Measurements from ENCODE around the gene ARF3. TPM values are rescaled to one million over a fixed set of nuclear protein-coding genes. Genes with fewer than 3 reads are reported as not detected.
A peak's percentile ranks its signal among the peaks of the same experiment; 100 is the strongest.

ARF3 gene
- total and polyA plus RNA-seq, 2 of the 13 experiments (the other 11 are each of a cell fraction or from before 2014, with no cell fraction given) = 53.8 to 57.9 TPM

DNA sequence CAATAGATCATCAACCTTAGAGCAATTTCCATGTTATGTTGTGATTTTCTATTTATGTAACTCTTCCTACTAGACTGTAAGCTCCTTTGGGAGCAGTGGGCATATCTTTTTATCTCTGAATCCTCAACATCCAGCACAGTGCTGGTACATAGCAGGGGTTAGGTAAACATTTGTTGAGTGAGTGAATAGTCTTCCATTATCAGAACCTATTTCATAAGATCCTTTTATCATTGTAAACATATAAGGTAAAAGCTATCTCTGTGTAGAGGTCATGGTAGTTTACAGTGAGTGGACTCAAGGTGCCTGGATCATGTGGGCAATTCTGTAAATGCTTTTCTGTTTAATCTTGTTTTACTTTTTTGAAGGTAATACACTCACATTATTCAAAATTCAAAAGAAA is 47.1 kb downstream of the ARF3 start (continued):
- TF ChIP-seq, protein P1, sequence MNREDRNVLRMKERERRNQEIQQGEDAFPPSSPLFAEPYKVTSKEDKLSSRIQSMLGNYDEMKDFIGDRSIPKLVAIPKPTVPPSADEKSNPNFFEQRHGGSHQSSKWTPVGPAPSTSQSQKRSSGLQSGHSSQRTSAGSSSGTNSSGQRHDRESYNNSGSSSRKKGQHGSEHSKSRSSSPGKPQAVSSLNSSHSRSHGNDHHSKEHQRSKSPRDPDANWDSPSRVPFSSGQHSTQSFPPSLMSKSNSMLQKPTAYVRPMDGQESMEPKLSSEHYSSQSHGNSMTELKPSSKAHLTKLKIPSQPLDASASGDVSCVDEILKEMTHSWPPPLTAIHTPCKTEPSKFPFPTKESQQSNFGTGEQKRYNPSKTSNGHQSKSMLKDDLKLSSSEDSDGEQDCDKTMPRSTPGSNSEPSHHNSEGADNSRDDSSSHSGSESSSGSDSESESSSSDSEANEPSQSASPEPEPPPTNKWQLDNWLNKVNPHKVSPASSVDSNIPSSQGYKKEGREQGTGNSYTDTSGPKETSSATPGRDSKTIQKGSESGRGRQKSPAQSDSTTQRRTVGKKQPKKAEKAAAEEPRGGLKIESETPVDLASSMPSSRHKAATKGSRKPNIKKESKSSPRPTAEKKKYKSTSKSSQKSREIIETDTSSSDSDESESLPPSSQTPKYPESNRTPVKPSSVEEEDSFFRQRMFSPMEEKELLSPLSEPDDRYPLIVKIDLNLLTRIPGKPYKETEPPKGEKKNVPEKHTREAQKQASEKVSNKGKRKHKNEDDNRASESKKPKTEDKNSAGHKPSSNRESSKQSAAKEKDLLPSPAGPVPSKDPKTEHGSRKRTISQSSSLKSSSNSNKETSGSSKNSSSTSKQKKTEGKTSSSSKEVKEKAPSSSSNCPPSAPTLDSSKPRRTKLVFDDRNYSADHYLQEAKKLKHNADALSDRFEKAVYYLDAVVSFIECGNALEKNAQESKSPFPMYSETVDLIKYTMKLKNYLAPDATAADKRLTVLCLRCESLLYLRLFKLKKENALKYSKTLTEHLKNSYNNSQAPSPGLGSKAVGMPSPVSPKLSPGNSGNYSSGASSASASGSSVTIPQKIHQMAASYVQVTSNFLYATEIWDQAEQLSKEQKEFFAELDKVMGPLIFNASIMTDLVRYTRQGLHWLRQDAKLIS (CRISPR knock-in tag; IDR thresholded peaks at IDR 0.05) = no peak
- TF ChIP-seq ZNF33B (CRISPR knock-in tag; IDR thresholded peaks at IDR 0.05) (no peak), ZNF788 (CRISPR knock-in tag; IDR thresholded peaks at IDR 0.05; ENCODE audit: borderline replicate concordance) (no peak), ZNF737 (CRISPR knock-in tag; IDR thresholded peaks at IDR 0.05; ENCODE audit: borderline replicate concordance) (no peak), DPF2 (CRISPR knock-in tag; IDR thresholded peaks at IDR 0.05; ENCODE audit: borderline replicate concordance, low read depth) (peak; percentile 84), ZFAT (CRISPR knock-in tag; conservative IDR thresholded peaks at IDR 0.05) (no peak), PRMT3 (CRISPR knock-in tag; IDR thresholded peaks at IDR 0.05; ENCODE audit: borderline replicate concordance, low read depth) (no peak), ZBTB33 (CRISPR knock-in tag; IDR thresholded peaks at IDR 0.05) (no peak), MIXL1 (CRISPR knock-in tag; IDR thresholded peaks at IDR 0.05) (peak; percentile 94), TCF7 (IDR thresholded peaks at IDR 0.05; ENCODE audit: low read depth) (peak; percentile 95), YEATS4 (CRISPR knock-in tag; IDR thresholded peaks at IDR 0.05; ENCODE audit: borderline replicate concordance) (peak; percentile 26; the same call in 1 of the 2 replicates), ZNF407 (CRISPR knock-in tag; IDR thresholded peaks at IDR 0.05; ENCODE audit: not compliant biosample characterization) (no peak), NR2F6 (IDR thresholded peaks at IDR 0.05) (peak; percentile 100), NR2F6 (CRISPR knock-in tag; IDR thresholded peaks at IDR 0.05) (peak; percentile 99), FOXP1 (IDR thresholded peaks at IDR 0.05) (peak; percentile 51; the same call in 1 of the 2 replicates), FOXP1 (CRISPR knock-in tag; IDR thresholded peaks at IDR 0.05) (peak; percentile 94), NFIB (CRISPR knock-in tag; IDR thresholded peaks at IDR 0.05; ENCODE audit: borderline replicate concordance) (no peak), KDM5B (CRISPR knock-in tag; IDR thresholded peaks at IDR 0.05; ENCODE audit: borderline replicate concordance) (no peak), SAP130 (CRISPR knock-in tag; IDR thresholded peaks at IDR 0.05; ENCODE audit: low read depth) (peak; percentile 91)

Measured in HepG2 (cell line).